Measurements from ENCODE around the gene NR1I3.

NR1I3 gene

DNA sequence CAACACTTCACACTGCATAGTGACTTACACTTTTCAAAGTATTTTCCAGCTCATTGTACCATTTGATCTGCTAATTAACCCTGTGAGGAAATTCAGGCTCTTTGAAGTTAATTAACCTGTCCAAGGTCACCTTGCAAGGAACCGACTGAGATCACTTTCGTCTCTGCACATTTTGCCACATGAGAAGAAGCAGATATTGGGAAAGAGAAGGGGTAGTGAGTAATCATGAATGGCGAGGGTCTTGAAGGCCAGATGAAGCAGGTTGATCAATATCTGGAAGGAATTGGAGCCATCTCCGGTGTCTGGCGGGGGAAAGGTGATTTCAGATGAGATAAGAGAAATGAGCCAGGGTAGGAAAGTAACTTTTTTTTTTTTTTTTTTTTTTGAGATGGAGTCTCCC is 18.0 kb downstream of the NR1I3 start:
- in situ Hi-C loops (cut with MboI; ENCODE audit: low sequenced_read_pairs), result no loop called here

DNA sequence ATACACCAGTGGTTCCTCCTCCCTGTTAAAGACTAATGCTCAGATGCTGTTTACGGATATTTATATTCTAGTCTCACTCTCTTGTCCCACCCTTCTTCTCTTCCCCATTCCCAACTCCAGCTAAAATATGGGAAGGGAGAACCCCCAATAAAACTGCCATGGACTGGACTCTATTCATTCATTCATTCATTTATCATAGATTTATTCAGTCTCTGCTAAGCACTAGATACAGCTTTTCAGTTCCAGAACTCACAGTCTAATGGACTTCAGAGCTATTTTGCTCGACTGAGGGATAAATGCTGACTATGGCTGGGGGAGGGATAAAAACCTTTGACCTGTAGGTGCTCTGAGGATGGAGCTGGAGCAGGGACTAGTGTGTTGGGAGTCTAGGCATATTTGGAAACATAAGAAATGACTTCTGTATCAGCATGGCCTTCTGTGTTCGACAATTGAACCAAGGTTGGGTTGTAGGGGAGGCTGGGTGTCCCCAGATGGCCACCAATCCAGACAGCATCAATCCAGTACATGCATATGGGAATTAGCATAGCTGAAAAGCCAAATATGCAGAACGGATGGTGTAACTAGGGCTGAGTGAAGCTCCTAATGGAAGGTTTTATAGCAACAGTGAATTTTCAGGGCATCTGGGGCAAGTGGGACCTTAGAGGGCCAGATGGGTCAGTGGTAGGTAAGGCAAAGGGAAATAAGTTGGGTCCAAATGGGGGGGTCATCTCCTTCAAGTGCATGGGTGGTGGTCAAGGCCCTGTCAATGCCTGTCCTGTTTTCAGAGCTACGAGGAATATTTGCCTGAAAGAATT is 18.7 kb downstream of the NR1I3 start:
- in situ Hi-C loops (cut with MboI; ENCODE audit: low sequenced_read_pairs), result no loop called here

GRCh38 chr1:161218301-161219077 is 19.5 kb downstream of the NR1I3 start:
- in situ Hi-C loops (cut with MboI; ENCODE audit: low sequenced_read_pairs), result no loop called here

- in situ Hi-C loops (cut with MboI; ENCODE audit: low sequenced_read_pairs), result no loop called here
These were observed 20.2 kb downstream of the NR1I3 start for GRCh38 chr1:161217831-161218230.

- in situ Hi-C loops (cut with MboI; ENCODE audit: low sequenced_read_pairs), result no loop called here
These were observed 20.9 kb downstream of the NR1I3 start for GRCh38 chr1:161216945-161217712.

- in situ Hi-C loops (cut with MboI; ENCODE audit: low sequenced_read_pairs), result no loop called here
These were observed 22.9 kb downstream of the NR1I3 start, which contains the start of gene FCER1G for GRCh38 chr1:161215076-161215475. TSS of gene FCER1G (plus strand) at chr1:161215295. CDS start at chr1:161215322, 27 bp downstream.

GRCh38 chr1:161214369-161214768 is 23.6 kb downstream of the NR1I3 start:
- in situ Hi-C loops (cut with MboI; ENCODE audit: low sequenced_read_pairs), result no loop called here

DNA sequence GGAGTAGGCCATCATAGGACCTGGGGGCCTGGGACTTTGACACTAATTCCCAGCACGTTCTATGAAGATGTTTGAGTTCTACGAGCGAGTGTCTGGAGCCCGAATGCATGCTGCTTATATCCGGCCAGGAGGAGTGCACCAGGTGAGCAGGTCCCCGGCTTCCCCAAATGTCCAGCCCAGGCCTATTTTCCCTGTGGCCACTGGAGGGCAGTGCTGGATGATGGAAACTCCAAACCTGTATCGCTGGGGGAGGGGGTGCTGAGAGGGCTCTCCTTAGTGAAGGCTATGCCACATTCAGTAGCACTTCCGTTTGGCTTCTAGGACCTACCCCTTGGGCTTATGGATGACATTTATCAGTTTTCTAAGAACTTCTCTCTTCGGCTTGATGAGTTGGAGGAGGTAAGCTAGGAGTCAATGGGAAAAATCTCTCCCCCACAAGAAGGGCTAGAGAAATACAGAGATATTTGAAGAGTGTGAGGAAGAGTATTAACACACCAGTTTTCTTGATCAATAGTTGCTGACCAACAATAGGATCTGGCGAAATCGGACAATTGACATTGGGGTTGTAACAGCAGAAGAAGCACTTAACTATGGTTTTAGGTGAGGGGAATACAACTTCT is 28.1 kb downstream of the NR1I3 start:
- in situ Hi-C loops (cut with MboI; ENCODE audit: low sequenced_read_pairs), result no loop called here

GRCh38 chr1:161207173-161207572 is 30.8 kb downstream of the NR1I3 start:
- in situ Hi-C loops (cut with MboI; ENCODE audit: low sequenced_read_pairs), result no loop called here

DNA sequence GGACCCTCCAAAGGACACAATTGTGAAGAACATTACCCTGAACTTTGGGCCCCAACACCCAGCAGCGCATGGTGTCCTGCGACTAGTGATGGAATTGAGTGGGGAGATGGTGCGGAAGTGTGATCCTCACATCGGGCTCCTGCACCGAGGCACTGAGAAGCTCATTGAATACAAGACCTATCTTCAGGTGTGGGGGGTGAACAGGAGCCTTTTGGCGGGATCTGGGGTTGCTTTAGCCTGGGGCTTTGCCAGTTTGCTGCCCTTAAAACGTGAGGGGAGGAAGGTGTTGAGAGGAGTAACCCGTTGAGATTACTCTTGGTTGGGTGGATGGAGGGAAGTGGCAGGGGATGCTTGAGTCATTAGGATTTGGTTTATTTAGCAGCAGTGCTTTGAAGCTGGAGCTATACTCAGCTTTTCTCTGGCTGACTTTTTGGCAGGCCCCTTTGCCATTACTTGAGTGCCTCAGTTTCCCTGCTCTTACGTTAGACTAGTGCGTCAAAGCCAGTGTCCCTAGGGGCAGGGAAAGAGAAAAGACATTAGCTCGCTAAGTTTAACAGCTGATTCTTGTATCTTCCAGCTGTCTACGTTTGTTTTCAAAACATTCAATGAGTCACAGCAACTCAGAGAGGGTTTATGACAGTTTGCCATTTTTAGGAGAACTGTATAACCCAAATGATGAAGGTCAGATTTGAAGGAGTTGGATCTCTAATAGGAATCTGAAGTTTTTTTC is 31.4 kb downstream of the NR1I3 start:
- in situ Hi-C loops (cut with MboI; ENCODE audit: low sequenced_read_pairs), result no loop called here

DNA sequence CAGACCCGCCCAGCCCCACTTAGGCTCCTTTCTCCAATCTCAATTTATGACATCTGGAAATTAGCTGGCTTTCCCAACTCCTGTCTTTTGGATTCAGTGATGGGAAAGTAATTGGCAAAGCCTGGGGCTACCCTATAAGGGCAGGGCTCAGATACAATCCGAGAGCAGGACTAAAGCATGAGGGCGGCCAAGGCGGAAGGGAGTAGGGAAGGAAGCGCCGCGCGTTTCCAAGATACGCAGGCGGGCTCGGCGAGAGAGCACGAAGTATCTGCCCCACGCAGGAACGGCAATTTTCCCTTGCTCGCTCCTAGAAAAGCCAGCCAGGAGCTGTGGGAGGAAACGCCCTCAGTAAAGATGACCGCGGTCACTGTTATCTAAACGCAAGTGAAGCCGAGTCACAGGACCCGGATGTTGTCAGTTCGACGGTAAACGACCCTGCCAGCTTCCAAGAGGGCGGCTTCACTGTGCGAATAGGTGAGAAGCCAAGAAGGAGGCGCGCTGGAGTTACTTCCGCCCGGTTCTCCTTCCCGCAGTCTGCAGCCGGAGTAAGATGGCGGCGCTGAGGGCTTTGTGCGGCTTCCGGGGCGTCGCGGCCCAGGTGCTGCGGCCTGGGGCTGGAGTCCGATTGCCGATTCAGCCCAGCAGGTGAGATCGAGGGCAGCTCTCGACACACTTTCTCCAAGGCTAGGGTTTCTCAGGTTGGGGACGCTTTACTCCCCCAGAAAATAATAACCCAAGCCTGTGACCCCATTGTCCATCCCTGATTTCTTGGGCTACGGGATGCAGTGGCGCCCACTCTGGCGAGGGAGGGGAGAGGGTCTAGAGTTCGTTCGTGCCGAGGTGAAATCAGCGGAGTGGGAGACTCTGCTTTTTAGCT is 35.9 kb downstream of the NR1I3 start, which contains the start of gene NDUFS2:
Gene NDUFS2, plus strand, starts transcription at position 532 of the 877 bp plus-strand sequence. Its CDS starts 19 bp downstream, at position 551.
- in situ Hi-C loops (cut with MboI; ENCODE audit: low sequenced_read_pairs), result no loop called here

DNA sequence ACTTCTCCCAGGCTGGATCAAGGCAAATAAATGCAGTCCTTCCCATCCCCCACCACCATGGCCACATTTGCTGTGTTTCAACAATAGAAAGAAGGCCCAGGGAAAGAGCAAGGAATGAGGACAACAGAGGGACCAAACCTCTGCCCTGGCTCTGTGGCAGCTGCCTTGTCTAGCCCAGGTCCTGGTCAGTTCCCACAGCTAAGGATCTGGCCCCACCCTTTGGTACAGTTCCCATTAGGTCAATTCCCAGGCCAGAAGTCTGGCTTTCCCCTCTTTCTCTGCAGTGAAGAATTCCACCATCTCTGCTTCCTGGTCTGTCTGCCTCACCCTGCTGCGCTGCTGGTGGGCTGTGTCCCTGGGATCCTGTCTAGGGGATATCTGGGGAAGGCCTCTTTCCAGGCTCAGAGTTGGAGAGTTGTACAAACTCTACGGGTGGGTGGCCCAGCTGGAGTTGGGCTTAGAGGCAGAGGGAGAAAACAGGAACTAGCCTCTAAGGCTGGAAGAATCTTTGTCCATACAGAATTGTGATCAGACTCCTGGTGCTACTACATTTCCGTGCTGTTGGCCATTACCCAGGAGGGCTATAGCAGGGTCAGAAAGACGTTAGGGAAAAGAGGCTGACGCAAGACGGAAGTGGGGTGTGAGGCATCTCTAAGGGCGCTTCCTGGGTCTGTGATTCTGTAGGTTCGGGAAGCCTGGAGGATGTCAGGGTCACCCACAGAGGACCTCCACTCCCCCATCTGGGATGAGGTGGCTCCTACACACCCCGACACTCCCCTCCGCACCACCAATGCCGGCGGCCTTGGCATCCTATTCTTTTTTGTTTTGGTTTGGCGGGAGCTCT is 36.8 kb downstream of the NR1I3 start:
- in situ Hi-C loops (cut with MboI; ENCODE audit: low sequenced_read_pairs), result no loop called here

- in situ Hi-C loops (cut with MboI; ENCODE audit: low sequenced_read_pairs), result no loop called here
These were observed 37.5 kb downstream of the NR1I3 start for GRCh38 chr1:161200421-161200991.

- in situ Hi-C loops (cut with MboI; ENCODE audit: low sequenced_read_pairs), result loop anchor here (5.0 to 25.0 kb wide), 2 partner anchors 168 to 538 kb away; partner anchors contain the start of genes CFAP126 and DUSP12
These were observed 38.4 kb downstream of the NR1I3 start for GRCh38 chr1:161199506-161200139.

DNA sequence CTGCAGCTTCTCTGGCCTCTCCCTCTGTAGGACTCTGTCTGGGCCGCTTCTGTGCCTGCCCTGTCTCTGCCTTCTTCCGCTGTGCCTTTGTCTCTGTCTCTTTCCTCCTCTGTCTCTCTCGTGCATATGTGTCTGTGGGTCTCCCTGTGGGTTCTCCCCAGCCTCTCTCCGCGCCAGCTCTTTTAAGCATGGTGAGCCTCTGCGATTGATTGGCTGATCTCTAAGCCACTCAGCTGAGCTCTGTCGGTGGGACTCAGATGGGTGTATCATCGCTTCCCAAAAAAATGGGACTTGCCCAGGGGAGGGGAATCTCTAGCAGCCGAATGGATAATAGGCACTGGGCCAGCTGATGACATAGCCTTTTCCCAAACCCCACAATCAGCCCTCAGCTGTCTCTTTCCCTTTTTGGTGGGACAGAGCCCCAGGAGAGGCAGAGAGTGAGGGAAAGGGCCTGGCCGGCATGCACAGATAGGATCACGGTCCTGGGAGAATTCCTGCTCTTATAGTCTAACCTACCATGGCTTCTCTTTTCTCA is 39.0 kb downstream of the NR1I3 start, which contains the start of gene ADAMTS4:
Gene ADAMTS4, minus strand, starts transcription at position 158 of the 535 bp plus-strand sequence. CDS start 427 bp downstream, outside the sequence.
- in situ Hi-C loops (cut with MboI; ENCODE audit: low sequenced_read_pairs), result loop anchor here (5.0 to 25.0 kb wide), 2 partner anchors 168 to 538 kb away; partner anchors contain the start of genes CFAP126 and DUSP12

DNA sequence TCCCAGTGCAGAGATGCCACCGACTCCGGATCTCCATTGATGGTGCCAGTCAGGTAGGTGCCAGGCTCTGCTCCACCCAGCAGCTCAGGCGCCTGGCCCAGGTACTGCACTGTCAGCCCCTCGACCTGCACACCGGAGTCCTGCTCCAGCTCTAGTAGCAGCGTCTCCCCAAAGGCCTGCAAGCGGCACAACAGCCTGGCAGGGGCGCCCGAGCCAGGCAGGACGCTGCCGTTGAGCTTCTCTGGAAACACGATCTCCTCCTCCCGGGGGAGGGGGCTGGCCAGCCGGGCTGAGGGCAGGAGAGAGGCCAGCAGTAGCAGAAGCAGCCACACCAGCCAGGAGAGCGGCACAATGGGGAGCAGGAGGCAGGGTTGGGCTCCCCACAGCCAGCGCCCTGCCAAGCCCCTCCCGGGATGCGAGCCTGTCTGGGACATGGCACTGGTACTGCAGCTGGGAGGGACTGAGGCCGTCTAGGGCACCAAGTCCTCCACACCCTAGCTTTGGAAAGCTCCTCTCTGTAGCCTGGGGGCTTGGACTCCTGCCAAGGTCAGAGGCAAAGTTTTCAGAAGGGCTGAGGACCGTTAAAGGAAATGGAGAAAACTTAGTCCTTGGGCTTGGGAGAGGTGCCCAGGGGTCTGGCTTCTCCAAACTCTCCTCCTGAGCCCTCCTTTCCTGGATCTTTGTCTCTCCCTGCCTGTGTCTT is 39.7 kb downstream of the NR1I3 start:
- in situ Hi-C loops (cut with MboI; ENCODE audit: low sequenced_read_pairs), result loop anchor here (5.0 to 25.0 kb wide), 2 partner anchors 169 to 539 kb away; partner anchors contain the start of genes CFAP126 and DUSP12

Measured in HL-60/S4 (cell line).